ENCODE data around the gene DUSP15. TPM values are rescaled to one million over a fixed set of nuclear protein-coding genes. Genes with fewer than 3 reads are reported as not detected.

Gene DUSP15
- total RNA-seq, 1 donor from 2014 or later, result 0.80 TPM

DNA sequence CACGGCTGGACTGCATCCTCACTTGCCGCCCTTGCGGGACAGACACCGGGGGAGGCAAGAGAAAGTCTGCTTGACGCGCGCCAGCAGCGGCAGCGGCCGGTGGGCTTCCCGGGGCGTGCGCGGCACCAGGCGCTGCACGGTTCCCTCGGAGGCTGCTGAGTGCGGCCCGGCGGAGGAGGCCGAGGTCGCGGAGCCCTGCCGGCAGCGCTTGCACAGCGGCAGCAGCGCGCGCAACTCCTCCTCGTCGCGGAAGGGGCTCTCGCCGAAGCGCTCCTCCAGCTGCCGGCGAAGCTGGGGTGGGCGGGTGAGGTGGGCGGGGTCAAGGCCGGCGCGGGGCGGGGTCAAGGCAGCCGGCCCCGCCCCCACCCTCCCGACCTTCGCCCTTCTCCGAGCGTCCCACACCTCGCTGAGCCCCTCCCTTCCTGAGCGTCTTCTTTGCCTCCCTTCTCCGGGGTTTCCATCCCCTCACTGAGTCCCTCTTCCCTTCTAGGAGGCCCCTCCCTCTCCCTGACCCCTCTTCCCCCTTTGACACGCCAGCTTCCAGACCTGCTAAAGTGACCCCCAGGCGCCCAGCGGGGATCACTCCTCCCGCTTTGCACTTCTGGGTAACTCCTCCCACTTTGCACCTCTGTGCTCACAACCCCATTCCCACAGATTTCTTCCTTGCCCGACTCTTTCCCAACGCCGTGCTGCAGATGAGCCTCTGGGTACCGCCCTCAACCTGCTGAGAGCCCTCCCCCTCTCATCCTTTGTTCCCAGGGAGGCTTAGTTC, 8.8 kb downstream of the DUSP15 start:
- Histone ChIP-seq H3K9me3 (no peaks in the 10 kb centered on the region), H3K27ac (no peak overlapping the region), H3K27me3 (ENCODE audit: low read depth) (peaks cover 25% of the 10 kb centered on the region), H3K4me1 (peaks cover 13% of the 10 kb centered on the region), H3K36me3 (no peaks in the 10 kb centered on the region), H3K4me3 (peak overlapping the region; percentile 65)
- intact Hi-C loops (cut with DNase I), result no loop called here
- DNase-seq, result peak; percentile 71
- peak; percentile 78 to 85 for ATAC-seq
- TF ChIP-seq, protein P1, sequence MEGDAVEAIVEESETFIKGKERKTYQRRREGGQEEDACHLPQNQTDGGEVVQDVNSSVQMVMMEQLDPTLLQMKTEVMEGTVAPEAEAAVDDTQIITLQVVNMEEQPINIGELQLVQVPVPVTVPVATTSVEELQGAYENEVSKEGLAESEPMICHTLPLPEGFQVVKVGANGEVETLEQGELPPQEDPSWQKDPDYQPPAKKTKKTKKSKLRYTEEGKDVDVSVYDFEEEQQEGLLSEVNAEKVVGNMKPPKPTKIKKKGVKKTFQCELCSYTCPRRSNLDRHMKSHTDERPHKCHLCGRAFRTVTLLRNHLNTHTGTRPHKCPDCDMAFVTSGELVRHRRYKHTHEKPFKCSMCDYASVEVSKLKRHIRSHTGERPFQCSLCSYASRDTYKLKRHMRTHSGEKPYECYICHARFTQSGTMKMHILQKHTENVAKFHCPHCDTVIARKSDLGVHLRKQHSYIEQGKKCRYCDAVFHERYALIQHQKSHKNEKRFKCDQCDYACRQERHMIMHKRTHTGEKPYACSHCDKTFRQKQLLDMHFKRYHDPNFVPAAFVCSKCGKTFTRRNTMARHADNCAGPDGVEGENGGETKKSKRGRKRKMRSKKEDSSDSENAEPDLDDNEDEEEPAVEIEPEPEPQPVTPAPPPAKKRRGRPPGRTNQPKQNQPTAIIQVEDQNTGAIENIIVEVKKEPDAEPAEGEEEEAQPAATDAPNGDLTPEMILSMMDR (IDR thresholded peaks at IDR 0.05), result no peak

DNA sequence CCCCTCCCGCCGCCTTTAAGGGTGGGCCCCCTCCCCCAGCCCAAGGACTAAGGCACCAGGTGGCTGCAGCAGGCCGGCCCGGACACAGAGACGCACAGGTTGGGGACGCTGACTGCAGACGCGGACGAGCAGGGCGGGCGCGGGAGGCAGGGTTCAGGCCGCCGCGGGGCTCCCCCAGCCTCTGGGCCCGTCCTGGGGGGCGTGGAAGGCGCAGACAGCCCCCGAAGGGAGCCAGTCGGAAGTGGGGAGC, 9.3 kb downstream of the DUSP15 start:
- H3K9me3 ChIP-seq, result no peaks in the 10 kb centered on the region
- ATAC-seq (peak; percentile 40 to 47), DNase-seq (no peak)
- H3K27me3 ChIP-seq (ENCODE audit: low read depth), result peaks cover 28% of the 10 kb centered on the region
- H3K27ac ChIP-seq, result no peak overlapping the region
- H3K4me3 ChIP-seq, result peak overlapping the region; percentile 65
- TF ChIP-seq, protein P1 (IDR thresholded peaks at IDR 0.05), result no peak
- peaks cover 13% of the 10 kb centered on the region for H3K4me1 ChIP-seq
- H3K36me3 ChIP-seq, result no peaks in the 10 kb centered on the region
- intact Hi-C loops (cut with DNase I), result no loop called here

DNA sequence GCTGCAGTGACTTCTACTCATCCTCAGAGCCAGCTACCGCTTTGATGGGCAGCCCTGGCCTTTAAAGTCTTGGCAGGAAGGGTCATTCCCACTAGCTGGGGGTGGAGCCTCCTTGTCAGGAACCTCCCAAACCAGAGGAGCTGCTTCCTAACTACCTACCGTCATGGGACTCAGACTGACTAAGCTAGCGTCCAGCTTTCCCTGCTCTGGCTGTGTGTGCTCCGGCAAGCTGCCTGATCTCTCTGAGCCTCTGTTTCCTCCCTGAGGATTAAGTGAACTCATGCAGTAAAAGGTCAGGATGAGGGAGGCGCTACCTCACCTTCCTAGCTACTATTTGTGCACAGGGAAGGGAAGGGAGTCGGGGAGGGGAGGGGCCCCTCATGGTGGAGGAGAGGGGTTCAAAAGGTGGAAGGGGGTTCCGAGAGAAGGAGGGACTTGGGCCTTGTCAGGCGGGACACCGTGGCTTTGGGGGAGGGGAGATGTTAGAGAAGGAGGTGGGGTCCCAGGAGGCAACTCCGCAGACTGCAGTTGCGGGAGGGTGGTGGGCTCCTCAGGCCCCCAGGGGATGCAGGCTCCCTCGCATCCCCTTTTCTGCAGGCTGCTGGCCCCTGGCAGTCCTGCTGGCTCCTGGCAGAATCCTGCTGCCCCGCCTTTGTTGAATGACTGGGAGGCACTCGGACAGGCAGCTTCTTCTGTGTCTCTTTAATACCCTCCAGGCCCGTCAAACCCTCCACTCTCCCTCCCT, 9.8 kb downstream of the DUSP15 start:
- H3K4me1 ChIP-seq, result peaks cover 13% of the 10 kb centered on the region
- no peaks in the 10 kb centered on the region for H3K9me3 ChIP-seq
- no peak overlapping the region for H3K27ac ChIP-seq
- peaks cover 28% of the 10 kb centered on the region for H3K27me3 ChIP-seq (ENCODE audit: low read depth)
- intact Hi-C loops (cut with DNase I), result no loop called here
- H3K36me3 ChIP-seq, result no peaks in the 10 kb centered on the region
- TF ChIP-seq, protein P1 (IDR thresholded peaks at IDR 0.05), result no peak
- DNase-seq (no peak), ATAC-seq (no peak)
- H3K4me3 ChIP-seq, result peak overlapping the region; percentile 65

DNA sequence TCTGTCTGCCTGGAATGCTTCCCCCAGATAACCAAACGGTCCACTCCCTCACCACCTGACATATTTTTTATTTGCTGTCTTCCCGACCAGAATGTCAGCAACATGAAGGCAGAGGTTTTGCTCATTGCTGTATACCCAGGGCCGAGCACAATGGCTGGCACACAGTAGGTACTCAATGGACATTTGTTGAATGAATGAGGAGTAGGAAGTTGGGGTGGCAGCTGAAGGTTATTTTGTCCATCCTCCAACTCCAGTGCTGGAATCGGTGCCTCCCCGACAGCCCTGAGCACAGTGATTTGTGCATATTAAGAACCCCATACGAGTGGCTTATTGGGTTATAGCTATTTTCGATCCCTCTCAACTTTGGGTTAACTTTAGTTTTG, 10.3 kb downstream of the DUSP15 start:
- H3K36me3 ChIP-seq, result no peaks in the 10 kb centered on the region
- H3K27ac ChIP-seq, result no peak overlapping the region
- H3K9me3 ChIP-seq, result no peaks in the 10 kb centered on the region
- intact Hi-C loops (cut with DNase I), result no loop called here
- no peak overlapping the region for H3K4me3 ChIP-seq
- ATAC-seq (no peak), DNase-seq (no peak)
- peaks cover 30% of the 10 kb centered on the region for H3K27me3 ChIP-seq (ENCODE audit: low read depth)
- peaks cover 13% of the 10 kb centered on the region for H3K4me1 ChIP-seq
- TF ChIP-seq, protein P1 (IDR thresholded peaks at IDR 0.05), result no peak

DNA sequence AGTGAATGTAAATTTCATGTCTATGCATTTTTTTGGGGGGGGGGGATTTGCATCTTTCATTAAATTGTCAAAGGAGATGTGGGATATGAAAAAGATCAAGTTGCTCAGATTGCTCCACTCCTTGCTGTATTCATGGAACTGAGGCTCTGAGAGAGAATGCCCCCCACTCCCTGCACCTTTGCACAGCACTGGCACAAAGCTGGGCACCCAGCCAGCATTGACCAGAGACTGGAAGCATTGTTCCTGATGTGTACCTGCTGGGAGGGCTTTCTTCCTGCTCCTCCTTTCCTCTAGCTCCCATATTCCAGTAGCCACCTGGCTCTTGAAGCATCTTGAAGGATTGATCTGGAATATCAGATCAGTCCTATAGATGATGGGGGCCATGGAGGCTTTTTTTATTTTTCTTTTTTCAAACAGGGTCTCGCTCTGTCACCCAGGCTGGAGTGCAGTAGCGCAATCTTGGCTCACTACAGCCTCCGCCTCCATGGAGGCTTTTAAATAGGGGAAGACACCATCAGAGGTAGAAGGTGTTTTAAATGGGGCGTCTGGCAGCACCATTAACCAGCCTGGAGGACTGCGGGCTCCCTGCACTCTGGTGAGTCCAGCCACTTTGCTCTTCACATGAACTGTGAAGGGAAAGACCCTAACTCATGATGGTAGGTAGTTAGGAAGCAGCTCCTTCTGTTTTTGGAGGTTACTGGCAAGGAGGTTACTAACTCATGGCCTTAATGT, 10.9 kb downstream of the DUSP15 start:
- Histone ChIP-seq H3K9me3 (no peaks in the 10 kb centered on the region), H3K4me1 (peaks cover 13% of the 10 kb centered on the region), H3K27ac (no peak overlapping the region), H3K36me3 (no peaks in the 10 kb centered on the region), H3K4me3 (no peak overlapping the region), H3K27me3 (ENCODE audit: low read depth) (peaks cover 34% of the 10 kb centered on the region)
- intact Hi-C loops (cut with DNase I), result no loop called here
- DNase-seq, result no peak
- TF ChIP-seq, protein P1 (IDR thresholded peaks at IDR 0.05), result no peak
- ATAC-seq, result no peak
